Activated naive CD4-positive, alpha-beta T cell treated with anti-CD3 and anti-CD28 coated beads, Interleukin-2, amount 10 ng/mL, durations not matched to agents 7 days and 5 days (primary cell): Measurements from ENCODE around the gene PRLR.

Experiments
- CTCF ChIA-PET: fragments of 350-600 bp; sonication (Branson Sonifier 250); formaldehyde crosslinking; loops from one replicate; lab custom pipeline; 2021; ENCODE audit warnings: antibody characterized with exemption; lab: Charles Lee
- DNase-seq: peaks from one replicate; pipeline ENCODE4 v3.0.0-alpha.2; 2020
- H3K27ac Mint-ChIP-seq: one replicate; pipeline ENCODE4 v1.8.0; 2021; ENCODE audit warnings: mild to moderate bottlenecking, moderate library complexity, mixed read lengths
- H3K27me3 Mint-ChIP-seq: one replicate; pipeline ENCODE4 v1.8.0; 2021; ENCODE audit warnings: mild to moderate bottlenecking, mixed read lengths
- H3K36me3 Mint-ChIP-seq: one replicate; pipeline ENCODE4 v1.8.0; 2021; ENCODE audit warnings: mixed read lengths
- H3K4me1 Mint-ChIP-seq: one replicate; pipeline ENCODE4 v1.8.0; 2021; ENCODE audit warnings: mixed read lengths
- H3K4me3 Mint-ChIP-seq: one replicate; pipeline ENCODE4 v1.8.0; 2021; ENCODE audit warnings: mild to moderate bottlenecking, moderate library complexity, mixed read lengths
- H3K9me3 Mint-ChIP-seq: one replicate; pipeline ENCODE4 v1.8.0; 2021; ENCODE audit warnings: mixed read lengths

PRLR gene

DNA sequence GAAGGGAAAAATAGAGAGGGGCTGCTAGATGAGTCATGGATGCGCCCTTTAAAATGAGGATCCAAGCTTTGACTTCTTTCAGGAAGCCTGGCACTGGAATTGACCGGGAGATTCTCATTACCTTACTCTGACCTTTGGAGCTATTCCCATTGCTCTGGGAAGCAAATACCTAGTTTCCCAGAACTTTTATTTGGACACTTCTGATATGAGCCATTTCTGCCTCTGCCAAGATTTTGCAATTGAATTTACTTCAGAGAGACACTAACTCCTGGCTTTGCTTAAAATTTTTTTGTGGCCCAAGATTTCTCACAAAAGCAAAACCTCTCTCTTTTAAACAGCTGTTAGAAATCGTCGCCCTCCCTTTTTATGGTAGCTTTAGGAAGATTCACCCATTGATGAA lies 166.9 kb downstream of the PRLR start:
- Mint-ChIP-seq H3K4me1 (no peaks in the 10 kb centered on the region), H3K9me3 (no peaks in the 10 kb centered on the region), H3K27ac (no peak overlapping the region), H3K27me3 (peaks cover 5% of the 10 kb centered on the region), H3K36me3 (no peaks in the 10 kb centered on the region), H3K4me3 (no peak overlapping the region)
- CTCF ChIA-PET, result no interaction called here
- no peak for DNase-seq

DNA sequence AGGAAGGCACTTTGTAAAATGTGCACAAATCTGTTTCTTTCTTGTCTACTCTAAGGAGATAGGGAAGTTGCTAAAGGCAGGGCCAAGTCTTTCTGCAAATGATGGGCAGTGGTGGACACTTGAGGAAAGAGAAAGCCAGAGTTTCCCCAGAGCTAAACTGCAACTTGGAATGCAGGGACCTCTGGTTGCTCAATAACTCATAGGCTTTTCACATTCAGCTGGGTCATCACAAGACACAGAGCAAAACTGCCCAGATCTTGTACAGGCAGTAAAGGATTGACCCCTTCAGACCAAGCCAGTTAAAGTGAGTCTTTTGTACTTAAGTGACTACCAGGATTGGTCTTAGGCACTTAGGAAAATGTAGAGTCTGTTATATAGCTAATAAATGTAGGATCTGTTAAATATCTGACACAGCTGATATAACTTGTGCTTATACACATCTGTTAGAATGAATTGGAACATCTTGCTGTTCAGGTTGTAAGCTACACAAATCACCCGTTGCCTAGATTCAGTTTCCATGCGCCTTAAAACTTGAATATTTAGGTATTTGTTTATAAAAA lies 169.0 kb downstream of the PRLR start:
- H3K4me3 Mint-ChIP-seq, result no peak overlapping the region
- H3K27ac Mint-ChIP-seq, result no peak overlapping the region
- H3K9me3 Mint-ChIP-seq, result no peaks in the 10 kb centered on the region
- CTCF ChIA-PET, result no interaction called here
- DNase-seq, result no peak
- no peaks in the 10 kb centered on the region for H3K4me1 Mint-ChIP-seq
- H3K36me3 Mint-ChIP-seq, result no peaks in the 10 kb centered on the region
- peaks cover 5% of the 10 kb centered on the region for H3K27me3 Mint-ChIP-seq

DNA sequence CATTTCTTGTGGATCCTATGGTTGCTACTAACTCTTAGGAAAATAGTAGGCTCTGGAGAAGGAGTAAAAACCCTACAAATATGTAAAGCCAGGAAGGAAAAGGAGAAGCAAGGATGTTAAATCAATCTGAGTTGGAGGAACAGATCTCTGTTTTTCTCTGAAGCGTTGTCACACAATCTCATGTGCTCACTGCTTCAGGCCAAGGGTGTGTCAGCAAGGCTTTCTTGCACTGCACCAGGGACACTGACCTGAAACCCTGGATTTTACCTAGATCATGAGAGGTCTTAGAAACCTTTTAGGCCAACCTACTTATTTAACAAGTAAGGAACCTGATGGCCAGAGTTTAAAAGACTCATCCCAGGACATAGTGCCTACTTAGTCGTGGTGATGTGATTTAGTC lies 170.1 kb downstream of the PRLR start:
- Mint-ChIP-seq H3K27ac (no peak overlapping the region), H3K36me3 (no peaks in the 10 kb centered on the region), H3K9me3 (no peaks in the 10 kb centered on the region), H3K4me3 (no peak overlapping the region), H3K4me1 (no peaks in the 10 kb centered on the region), H3K27me3 (peaks cover under 1% of the 10 kb centered on the region)
- CTCF ChIA-PET, result no interaction called here
- no peak for DNase-seq

DNA sequence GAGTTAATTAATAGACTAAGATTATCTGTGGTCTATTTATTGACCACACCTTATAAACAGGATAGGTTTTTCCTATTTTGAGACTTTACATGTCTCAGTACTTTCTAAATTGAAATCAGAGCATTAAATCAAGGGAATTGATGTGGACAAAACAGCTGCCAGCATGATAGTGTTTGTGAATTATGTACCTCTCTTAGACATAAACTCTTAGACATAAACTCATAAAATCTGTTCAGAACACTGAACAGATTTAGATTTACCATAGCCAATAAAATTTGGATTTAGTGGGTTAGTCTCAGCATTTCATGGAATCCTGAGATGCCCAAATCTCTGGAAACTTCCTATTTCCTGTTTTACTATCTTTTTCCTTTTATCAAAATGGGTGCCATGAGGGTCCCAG lies 171.0 kb downstream of the PRLR start:
- no peaks in the 10 kb centered on the region for H3K4me1 Mint-ChIP-seq
- no peak for DNase-seq
- H3K36me3 Mint-ChIP-seq, result no peaks in the 10 kb centered on the region
- CTCF ChIA-PET, result no interaction called here
- no peak overlapping the region for H3K4me3 Mint-ChIP-seq
- H3K27ac Mint-ChIP-seq, result no peak overlapping the region
- H3K9me3 Mint-ChIP-seq, result no peaks in the 10 kb centered on the region
- no peaks in the 10 kb centered on the region for H3K27me3 Mint-ChIP-seq

DNA sequence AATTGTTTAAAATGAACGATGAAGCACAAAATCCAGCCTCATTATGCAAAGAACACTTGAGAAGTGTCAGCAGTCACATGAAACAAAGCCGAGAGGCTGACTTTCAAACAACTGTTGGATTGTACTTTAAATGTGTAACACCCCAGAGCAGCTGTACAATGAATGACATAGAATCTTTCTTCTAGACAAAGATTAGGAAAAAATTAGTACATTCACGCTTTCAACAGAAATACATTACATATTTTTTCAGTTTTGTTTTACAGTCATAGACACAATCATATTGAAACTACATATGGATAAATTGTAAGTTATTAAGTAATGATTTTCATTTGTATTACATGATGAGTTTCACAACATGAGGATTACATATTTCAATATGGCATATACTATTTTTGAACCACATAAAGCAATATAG lies 171.9 kb downstream of the PRLR start:
- Mint-ChIP-seq H3K27ac (no peak overlapping the region), H3K4me1 (no peaks in the 10 kb centered on the region), H3K9me3 (no peaks in the 10 kb centered on the region), H3K4me3 (no peak overlapping the region), H3K36me3 (no peaks in the 10 kb centered on the region), H3K27me3 (no peaks in the 10 kb centered on the region)
- CTCF ChIA-PET, result no interaction called here
- no peak for DNase-seq

DNA sequence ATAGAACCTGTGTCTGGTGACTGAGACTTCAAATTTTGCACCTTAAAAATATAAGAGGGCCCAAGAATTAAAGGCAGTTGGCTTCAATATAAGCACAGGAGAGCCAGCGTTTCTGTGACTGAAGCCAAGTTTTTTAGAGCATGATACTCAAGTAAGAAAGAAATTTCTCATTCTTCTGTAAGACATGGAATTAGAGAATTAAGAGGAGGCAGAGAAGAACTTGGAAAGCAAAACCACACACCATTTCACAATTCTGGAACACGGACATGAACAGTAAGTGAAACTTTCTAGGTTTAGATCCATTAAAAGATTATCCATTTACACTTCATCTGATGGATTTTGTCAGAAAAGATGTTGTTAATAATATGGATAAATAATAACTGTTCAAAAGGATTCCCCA lies 173.6 kb downstream of the PRLR start:
- no peaks in the 10 kb centered on the region for H3K27me3 Mint-ChIP-seq

DNA sequence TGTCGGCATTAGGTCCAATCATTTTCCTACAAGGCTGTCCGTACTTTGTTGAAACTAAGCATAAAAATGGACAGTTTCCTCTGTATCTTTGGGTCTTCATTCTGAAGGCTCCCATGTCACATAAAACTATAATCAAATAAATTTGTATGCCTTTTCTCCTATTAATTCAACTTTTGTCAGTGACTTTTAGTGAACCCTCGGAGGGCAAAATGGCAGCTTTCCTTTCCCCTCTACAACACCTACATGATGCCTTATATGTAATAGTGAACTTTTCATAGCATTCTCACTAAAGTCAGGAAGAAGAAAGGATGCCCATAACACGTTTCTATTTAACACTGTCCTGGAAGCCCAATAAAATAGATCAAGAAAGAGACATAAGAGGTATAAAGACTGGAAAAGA lies 177.4 kb downstream of the PRLR start:
- CTCF ChIA-PET, result no interaction called here
- no peak overlapping the region for H3K4me3 Mint-ChIP-seq
- no peak overlapping the region for H3K27ac Mint-ChIP-seq

More for the DNA sequence above, 173.6 kb downstream of the PRLR start:
- no peak for DNase-seq
- Mint-ChIP-seq H3K36me3 (no peaks in the 10 kb centered on the region), H3K4me1 (no peaks in the 10 kb centered on the region), H3K4me3 (no peak overlapping the region), H3K9me3 (no peaks in the 10 kb centered on the region), H3K27ac (no peak overlapping the region)
- CTCF ChIA-PET, result no interaction called here

DNA sequence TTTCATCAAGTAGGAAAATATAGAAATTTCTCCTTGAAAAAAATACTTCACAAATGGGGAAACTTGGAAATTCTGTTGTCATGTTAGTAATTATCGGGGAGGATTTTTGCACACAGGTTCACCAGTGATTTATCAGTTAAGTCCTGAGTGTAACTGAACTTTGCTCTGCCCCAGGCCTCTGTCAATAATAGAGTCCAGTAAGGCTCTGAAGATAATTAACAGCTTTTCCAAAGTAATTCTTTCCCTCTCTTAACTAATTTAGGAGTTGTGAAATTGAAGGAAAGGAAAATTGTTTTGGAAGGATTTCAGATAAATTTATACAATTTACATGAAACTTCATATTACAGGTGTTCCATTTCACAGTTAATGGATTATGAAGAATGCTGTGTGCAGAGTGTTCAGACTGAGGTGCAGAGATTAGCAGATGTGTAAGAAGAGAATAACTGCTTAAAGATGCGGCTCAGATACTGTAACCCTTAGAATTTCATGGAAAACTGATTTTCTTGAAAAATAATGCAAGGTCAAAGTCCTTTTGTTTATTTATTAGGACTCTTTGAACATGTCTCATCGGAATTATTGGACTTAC lies 179.7 kb downstream of the PRLR start:
- DNase-seq, result no peak
- H3K36me3 Mint-ChIP-seq, result no peaks in the 10 kb centered on the region
- no peaks in the 10 kb centered on the region for H3K4me1 Mint-ChIP-seq
- no peak overlapping the region for H3K27ac Mint-ChIP-seq
- H3K27me3 Mint-ChIP-seq, result peaks cover 3% of the 10 kb centered on the region
- no peak overlapping the region for H3K4me3 Mint-ChIP-seq
- H3K9me3 Mint-ChIP-seq, result no peaks in the 10 kb centered on the region
- CTCF ChIA-PET, result no interaction called here

More for the DNA sequence above, 177.4 kb downstream of the PRLR start:
- Mint-ChIP-seq H3K9me3 (no peaks in the 10 kb centered on the region), H3K27me3 (peaks cover 3% of the 10 kb centered on the region), H3K36me3 (no peaks in the 10 kb centered on the region), H3K4me1 (no peaks in the 10 kb centered on the region)
- DNase-seq, result no peak

DNA sequence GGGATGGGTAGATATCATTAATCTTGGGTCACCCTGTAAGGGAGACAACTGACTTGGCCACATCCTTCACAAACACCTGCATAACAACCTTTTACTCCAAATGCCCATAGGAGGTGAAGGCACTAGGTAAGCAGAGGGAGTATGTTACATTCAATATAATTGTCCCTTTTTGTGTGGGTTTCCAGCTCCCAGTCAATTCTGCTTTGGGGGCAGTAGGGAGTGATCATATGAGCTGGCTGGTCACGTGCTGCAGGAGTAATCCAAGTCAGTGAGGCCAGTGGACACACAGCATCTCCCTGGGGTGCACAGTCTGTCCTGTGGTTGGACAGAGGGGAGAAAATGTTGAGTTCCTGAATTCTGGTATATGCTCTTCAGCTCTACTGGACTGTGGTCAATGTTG lies 181.4 kb downstream of the PRLR start:
- CTCF ChIA-PET, result no interaction called here
- H3K4me3 Mint-ChIP-seq, result no peak overlapping the region
- no peak overlapping the region for H3K27ac Mint-ChIP-seq
- no peak for DNase-seq
- no peaks in the 10 kb centered on the region for H3K36me3 Mint-ChIP-seq
- H3K9me3 Mint-ChIP-seq, result no peaks in the 10 kb centered on the region
- H3K4me1 Mint-ChIP-seq, result no peaks in the 10 kb centered on the region
- peaks cover 3% of the 10 kb centered on the region for H3K27me3 Mint-ChIP-seq

DNA sequence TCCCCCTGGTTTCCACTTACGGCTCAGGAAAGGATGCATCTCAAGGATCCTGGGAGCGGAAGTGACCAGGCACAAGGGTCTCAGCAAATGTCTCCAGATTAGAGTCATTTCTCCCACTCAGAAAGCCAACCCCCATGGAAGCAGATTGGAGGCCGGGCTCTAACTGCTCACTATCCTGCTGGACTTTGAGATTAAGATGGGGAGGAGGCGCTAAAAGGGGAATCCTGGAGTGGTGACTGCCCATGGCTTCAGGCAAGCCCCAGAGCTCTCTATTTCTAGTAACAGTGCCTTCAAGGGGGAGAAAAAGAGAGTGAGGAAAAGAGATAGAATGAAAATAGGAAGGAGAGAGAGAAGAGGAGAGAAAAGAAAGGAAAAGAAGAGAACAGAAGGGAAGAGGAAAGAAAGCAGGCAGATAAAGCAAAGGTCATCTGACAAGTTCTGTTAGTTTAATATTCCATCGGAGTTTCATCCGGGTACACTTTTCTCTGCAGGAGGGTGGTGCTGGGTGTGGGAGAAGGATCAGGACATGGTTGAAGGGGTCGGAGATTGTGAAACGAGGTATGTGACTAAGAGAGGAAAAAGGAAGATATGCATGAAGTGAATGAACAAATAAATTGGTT lies 182.4 kb downstream of the PRLR start, which contains the start of gene AGXT2:
Gene AGXT2, minus strand, starts transcription at position 165 of the 620 bp plus-strand sequence. Its CDS starts 57 bp downstream, at position 108.
- Mint-ChIP-seq H3K27ac (no peak within 1 kb of the TSS), H3K4me1 (no peaks in the 10 kb centered on the region), H3K9me3 (no peaks in the 10 kb centered on the region), H3K36me3 (no peaks in the 10 kb centered on the region), H3K27me3 (peaks cover 7% of the 10 kb centered on the region), H3K4me3 (no peak within 1 kb of the TSS)
- CTCF ChIA-PET, result no interaction called here
- no peak for DNase-seq

DNA sequence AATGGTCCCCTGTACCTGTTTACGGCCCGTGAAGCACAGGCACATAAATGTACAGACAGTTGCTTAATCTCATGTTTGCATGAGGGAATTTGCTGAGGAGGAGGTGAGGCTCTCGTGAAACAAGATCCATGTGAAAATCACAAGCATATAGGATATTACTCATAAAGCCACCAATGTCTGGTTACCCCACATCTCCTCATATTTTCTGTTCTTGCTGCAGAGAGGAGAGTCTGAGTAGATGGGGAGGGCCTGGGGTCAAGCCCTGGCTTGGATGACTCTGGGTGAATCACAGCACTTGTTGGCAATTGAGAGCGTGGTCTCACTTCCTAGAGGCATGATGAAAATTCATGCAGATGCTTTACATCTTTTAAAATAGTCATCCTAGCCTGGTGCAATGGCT lies 183.5 kb downstream of the PRLR start:
- Mint-ChIP-seq H3K36me3 (no peaks in the 10 kb centered on the region), H3K27me3 (peaks cover 11% of the 10 kb centered on the region), H3K27ac (no peak overlapping the region), H3K4me3 (no peak overlapping the region), H3K4me1 (no peaks in the 10 kb centered on the region), H3K9me3 (no peaks in the 10 kb centered on the region)
- no peak for DNase-seq
- CTCF ChIA-PET, result no interaction called here

DNA sequence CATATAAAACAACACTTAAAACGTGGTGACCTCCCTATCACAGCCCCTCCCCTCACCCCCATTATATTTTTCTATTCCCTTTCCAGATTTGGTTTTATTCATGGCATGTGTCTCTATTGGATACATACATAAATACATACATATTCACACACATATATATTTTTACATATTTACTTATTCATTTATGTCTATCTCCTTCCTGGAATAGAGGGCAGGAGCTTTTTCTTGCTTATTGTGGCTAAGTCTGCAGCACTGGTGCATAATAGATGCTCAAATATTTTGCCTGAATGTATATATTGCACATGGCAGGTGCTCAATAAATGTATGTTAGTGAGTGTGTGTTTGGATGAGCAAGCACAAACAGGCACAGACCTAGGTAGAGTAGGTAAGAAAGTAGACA lies 185.0 kb downstream of the PRLR start:
- H3K4me1 Mint-ChIP-seq, result no peaks in the 10 kb centered on the region
- peaks cover 11% of the 10 kb centered on the region for H3K27me3 Mint-ChIP-seq
- H3K27ac Mint-ChIP-seq, result no peak overlapping the region
- no peaks in the 10 kb centered on the region for H3K36me3 Mint-ChIP-seq
- H3K9me3 Mint-ChIP-seq, result no peaks in the 10 kb centered on the region
- no peak overlapping the region for H3K4me3 Mint-ChIP-seq
- CTCF ChIA-PET, result no interaction called here
- DNase-seq, result no peak

DNA sequence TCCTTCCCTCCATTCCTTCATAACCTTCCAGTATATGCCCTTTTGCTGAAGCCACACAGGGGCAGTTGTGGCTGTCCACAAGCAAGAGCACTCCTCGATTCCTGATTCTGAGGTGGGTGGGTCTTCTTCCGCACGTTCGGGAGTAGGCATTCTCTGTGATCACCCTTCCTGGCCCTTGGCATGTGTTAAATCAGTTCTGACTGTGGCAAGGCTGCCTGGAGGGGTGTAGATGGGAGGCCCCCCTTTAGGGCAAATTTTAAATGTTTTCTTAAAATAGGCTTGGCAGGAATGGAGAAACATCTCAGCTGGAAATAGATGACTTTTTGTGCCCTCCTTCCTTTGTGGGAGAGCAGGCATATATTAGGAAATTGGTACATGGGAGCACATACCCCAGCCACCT lies 185.6 kb downstream of the PRLR start:
- H3K36me3 Mint-ChIP-seq, result no peaks in the 10 kb centered on the region
- H3K4me3 Mint-ChIP-seq, result no peak overlapping the region
- no peaks in the 10 kb centered on the region for H3K9me3 Mint-ChIP-seq
- CTCF ChIA-PET, result no interaction called here
- no peak overlapping the region for H3K27ac Mint-ChIP-seq
- peaks cover 11% of the 10 kb centered on the region for H3K27me3 Mint-ChIP-seq
- no peaks in the 10 kb centered on the region for H3K4me1 Mint-ChIP-seq
- DNase-seq, result no peak

DNA sequence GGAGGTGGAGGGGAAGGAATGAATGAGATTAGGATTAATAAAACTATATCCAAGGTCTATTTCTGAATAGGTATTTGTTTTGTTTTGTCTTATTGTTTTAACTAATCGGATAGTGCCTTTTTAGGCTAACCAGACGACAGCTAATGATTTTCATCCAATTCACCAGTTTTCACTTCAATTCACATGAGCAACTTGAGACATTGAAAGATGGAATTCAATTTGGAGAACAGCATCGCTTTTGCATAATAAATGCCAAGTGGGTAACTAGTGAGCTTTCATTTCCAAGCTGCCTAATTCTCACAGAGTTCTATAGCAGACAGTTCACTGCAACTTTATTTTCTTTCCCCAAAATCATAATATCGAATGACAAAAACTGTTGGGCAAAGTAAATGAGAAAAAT lies 187.5 kb downstream of the PRLR start:
- H3K4me1 Mint-ChIP-seq, result no peaks in the 10 kb centered on the region
- no peak for DNase-seq
- no peaks in the 10 kb centered on the region for H3K36me3 Mint-ChIP-seq
- CTCF ChIA-PET, result no interaction called here
- no peak overlapping the region for H3K4me3 Mint-ChIP-seq
- H3K9me3 Mint-ChIP-seq, result no peaks in the 10 kb centered on the region
- no peak overlapping the region for H3K27ac Mint-ChIP-seq
- H3K27me3 Mint-ChIP-seq, result peaks cover 7% of the 10 kb centered on the region

DNA sequence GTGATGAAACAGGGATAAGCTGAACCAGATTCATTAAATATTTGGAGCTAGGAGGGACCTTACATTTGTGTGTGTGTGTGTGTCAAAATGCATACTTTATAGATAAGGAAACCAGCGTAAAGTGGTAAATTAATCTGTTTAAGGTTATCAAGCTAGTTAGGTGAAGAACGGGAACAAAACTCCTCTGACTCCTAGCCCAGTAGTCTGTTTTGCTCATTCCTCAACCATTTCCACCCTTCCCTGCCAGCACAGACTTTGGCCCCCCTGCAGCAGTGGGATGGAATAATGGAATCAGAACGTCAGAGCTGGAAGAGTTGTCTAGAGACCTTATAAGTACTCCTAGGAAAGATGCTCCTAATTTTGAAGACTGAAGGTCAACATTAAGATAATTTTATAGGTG lies 189.0 kb downstream of the PRLR start:
- CTCF ChIA-PET, result no interaction called here
- Mint-ChIP-seq H3K4me3 (no peak overlapping the region), H3K4me1 (no peaks in the 10 kb centered on the region), H3K36me3 (no peaks in the 10 kb centered on the region), H3K9me3 (no peaks in the 10 kb centered on the region), H3K27ac (no peak overlapping the region), H3K27me3 (peaks cover 14% of the 10 kb centered on the region)
- no peak for DNase-seq
